Activated CD4-positive, CD25-positive, alpha-beta regulatory T cell treated with anti-CD3 and anti-CD28 coated beads, Interleukin-2, amount 50 U/mL, for 24 hours (primary cell): Measurements from ENCODE around the gene ZNF174.
A peak's percentile ranks its signal among the peaks of the same experiment; 100 is the strongest.

Experiments
- ATAC-seq, 2 donors: fragments of 150-1000 bp; cut with Tn5 transposase; one replicate each; pipeline ENCODE4 v1.10.0; 2021; ENCODE audit warnings: mild to moderate bottlenecking in 1 of 2, moderate library complexity in 1 of 2

ZNF174 gene

DNA sequence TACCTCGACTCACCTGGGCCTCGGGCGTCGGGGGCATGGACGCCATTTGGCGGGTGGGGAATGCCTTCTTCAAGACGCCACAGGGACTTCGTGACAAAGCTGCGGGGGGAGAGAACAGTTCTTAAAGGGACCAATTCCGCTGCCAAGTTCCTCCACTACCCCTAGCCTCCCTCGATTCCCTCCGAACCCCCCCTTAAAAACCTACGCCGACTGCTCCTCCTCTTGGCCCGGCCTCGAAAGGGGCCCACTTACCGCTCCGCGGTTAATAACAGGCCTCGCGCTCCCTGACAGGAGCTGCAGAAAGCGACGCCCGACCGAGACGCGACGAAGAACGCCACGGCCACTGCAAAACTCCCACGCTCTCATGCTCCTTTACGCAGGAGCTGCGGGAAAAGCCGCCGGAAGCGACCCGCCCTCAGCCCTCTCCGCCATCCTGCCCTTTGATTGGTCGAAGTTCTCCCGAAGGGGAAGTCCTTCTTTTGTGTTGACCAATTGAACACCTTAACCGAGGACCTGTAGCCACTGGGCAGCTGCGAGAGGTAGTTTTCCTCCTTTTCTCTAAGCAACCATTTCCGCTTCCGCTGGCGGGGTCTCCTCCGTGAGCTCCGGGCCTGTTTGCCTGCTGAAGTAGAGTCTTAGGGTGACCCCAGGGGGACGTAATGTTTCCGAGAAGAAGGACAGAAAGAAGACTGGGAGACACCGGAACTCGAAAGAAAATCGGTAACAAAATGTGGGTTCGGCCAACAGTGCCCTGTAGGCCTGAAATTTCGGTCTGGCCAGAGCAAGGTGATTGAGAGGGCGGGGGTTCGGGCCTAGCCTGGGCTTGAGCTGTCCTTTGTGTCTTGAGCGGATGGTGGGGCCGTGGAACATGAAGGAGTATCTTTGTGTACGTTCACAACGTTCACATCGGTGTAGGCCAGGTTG is 42.4 kb downstream of the ZNF174 start, which contains the start of the genes NAA60 and ZNF597:
Gene NAA60 (plus strand): TSS at position 573 of the 924 bp plus-strand sequence. CDS start 32,548 bp downstream, outside the sequence.
Gene ZNF597 (minus strand): TSS at position 397 of the 924 bp plus-strand sequence. CDS start 351 bp downstream, at position 46.
- ATAC-seq: peak; percentile 94 to 95

DNA sequence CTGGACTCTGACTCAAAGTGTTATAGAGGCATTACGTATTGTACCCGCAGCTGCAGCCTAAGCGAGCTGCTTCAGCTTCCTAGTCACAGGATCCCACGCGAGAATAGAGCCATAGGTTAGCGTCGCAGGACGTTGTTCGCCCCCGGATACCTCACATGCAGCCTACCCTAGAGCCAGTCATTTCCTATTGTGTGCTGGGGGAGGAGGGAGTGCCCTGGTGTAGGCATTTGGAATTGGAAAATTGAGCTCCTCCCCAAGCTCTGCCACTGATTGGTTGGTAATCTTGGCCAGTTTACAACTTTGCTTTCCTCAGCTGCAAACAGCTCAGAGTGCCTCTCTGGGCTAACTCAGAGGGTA is 43.0 kb downstream of the ZNF174 start:
- ATAC-seq: peak; percentile 53 to 64

DNA sequence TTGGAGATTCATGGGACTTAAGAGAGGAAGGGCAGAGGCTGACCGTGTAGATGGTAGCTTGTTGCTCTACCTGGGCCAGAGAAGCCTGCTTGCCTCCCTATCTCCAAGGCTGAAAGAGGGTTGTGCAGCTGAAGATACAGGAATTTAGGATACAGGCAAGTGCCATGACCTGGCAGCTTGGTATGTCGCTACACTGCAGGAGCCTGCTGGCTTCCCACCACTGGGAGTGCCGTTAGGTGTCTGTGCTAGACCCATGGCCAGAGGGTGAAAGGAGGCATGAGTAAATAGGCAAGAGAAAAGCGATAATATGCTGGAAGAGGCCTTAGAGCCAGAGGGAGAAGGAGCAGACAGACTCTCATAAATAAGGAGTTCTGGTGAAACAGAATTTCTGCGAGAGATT is 53.1 kb downstream of the ZNF174 start:
- no peak for ATAC-seq

DNA sequence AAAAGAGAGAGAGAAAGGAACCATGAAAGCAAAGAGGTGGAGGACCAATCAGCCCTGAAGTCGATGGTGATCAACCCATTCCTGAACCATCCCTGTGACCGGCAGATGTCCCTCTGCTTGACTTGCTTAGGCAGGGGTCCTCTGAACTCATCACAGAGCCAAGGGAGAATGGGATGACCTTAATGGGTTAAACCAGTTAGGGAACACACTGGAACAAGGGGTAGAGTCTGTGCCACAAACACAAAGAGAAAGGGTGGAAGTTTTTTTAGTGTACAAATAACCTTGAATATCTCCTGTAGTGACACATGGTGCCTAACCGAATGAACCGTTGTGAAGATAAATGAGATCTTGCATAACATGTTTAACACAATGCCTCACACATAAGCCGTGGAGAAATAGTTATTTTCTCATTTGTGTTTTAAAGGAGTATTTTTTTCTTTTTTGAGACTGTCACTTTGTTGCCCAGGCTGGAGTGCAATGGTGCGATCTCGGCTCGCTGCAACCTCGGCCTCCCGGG is 53.7 kb downstream of the ZNF174 start:
- ATAC-seq: no peak

DNA sequence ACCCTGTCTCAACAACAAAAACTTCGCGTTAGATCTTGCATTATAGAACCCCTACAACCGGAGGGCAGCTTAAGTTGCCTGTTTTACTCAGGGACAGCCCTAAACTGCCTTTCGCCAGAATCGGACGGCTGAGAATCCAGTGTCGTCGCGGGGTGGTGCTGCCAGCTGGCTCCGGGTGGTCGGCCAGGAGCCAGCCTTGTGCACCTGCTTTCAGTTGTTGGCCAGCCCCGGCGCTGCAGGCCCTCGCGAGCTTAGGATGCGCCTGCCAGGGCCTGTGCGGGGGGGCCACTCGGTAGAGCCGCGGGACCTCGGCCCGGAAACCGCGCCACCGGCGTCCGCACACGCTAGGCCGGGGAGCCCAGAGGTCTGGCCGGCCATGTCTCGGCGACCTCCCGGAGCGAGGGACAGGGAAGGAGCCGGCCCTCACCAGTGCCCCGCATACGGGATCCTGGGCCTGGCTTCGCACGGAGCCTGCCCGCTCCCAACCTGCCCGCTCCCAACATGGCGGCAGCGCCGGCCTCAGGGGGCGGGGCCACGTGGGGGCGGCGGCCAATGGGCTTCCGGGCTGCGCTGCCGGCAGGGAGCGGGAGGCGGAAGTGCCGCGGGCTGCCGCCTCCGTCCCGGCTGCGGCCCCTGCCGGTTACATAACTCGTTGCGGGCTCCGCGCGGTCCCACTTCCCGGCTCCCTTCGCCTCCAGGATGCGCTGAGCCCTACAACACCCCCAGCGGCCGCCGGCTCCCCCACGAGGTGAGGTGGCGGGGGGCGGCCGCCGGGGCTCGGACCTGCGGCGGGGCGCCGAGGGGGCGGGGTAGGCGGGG is 56.6 kb downstream of the ZNF174 start:
- ATAC-seq: peak; percentile 89 to 93

DNA sequence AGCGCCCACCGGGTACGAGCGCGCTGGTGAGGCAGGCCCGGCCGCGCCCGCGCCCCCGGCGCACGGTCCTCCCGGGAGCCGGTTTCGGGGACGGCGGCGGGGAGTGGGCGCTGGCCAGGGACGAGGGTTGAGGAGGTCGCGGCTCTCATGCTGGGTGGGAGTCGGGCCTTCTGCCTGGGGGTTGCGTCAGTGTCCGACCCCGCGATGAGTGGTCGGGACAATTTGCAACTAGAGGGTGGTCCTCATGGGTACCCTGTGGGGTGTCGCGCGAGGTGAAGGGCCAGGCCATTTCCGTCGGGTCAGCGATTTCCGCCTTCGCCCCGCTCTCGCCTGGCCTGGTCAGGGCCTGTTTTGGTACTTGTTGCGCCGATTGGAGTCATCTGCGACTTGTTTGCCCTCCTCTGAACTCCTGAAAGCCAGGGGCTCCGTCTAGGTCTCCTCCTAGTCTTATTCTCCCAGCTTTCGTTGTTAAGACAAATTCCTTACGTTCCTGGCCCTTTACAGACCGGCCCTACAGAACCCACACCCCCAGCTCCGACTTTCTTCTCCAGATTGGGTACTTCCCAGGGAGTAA is 57.4 kb downstream of the ZNF174 start:
- no peak for ATAC-seq

DNA sequence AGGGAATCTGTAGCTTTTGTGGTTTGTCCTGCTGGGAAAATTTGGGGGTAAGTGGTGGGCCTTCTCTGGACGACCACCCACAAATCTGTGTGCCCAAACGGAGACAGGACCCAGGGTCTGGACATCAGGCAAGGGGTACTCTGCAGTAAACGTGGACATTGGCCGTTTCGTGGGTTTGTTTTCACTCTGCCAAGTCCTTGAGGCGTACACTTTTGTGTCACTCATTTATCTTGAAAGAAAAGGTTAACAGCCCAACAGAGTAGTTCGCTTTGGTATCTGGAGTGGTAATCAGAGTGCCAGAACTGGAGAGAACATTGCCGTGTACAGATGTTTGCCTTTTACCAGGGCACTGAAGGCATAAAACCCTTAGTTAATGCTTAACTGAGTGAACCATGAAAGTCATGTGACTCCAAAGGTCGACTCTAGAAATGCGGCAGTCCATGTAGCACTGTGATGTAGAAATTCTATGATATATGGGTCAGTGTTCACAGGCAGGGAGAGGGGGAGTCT is 57.9 kb downstream of the ZNF174 start:
- ATAC-seq: no peak
